ENCODE data around the gene NDUFA11. TPM values are rescaled to one million over a fixed set of nuclear protein-coding genes. Genes with fewer than 3 reads are reported as not detected.
"Not testable (repeated sequence)": the region's sequence is repeated elsewhere in the genome, so short reads cannot be mapped to it uniquely, and the experiment has no call there.

Gene NDUFA11
- total RNA-seq, 1 donor from 2014 or later = 366 TPM

DNA sequence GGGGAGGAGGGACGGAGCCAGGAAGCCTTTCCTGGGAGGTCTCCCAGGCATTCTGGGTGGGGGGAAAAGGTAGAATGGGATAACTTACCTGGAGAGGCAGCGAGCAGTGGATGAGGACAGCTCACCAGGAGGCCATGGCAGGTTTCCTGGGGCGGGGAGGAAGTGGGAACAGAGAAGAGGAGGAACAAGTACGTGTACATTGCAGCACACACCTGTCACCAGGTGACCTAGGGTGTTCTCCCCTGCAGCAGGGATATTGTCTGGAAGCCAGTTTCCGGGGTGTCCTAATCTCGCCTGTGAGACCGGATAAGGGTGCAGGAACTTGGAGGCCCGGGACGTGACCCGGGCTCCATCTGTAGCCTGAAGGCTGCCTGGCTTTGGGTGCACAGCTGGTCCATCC is 52.3 kb downstream of the NDUFA11 start, which contains the start of gene FUT3:
Gene FUT3, minus strand, starts transcription at position 148 of the 400 bp plus-strand sequence.
- DNase-seq = no peak

GRCh38 chr19:5850743-5851293 is 52.8 kb downstream of the NDUFA11 start:
- no peak for DNase-seq

- DNase-seq = no peak
Measured at GRCh38 chr19:5850189-5850588, 53.4 kb downstream of the NDUFA11 start.

DNA sequence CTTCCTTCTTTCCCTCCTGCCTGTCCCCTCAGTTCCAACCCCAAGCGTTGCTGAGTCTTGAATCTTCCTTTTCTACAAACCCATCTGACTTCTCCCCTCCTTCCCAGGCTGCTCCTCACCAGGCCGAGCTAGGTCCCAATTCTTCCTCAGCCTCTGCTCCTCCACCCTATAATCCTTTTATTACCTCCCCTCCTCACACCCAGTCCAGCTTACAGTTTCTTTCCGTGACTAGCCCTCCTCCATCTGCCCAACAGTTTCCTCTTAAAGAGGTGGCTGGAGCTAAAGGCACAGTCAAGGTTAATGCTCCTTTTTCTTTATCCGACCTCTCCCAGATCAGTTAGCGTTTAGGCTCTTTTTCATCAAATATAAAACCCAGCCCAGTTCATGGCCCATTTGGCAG is 55.0 kb downstream of the NDUFA11 start:
- not testable (repeated sequence) for DNase-seq

- DNase-seq = not testable (repeated sequence)
Measured at GRCh38 chr19:5847846-5848245, 55.7 kb downstream of the NDUFA11 start.

Other genes starting within 250 kb of the NDUFA11 start
- 13.4 and 22.3 TPM in 2 replicates for gene MICOS13, start 223.3 kb downstream of the NDUFA11 start, total RNA-seq
- gene HSD11B1L, start 222.8 kb downstream of the NDUFA11 start, total RNA-seq = 7.4 and 9.7 TPM in 2 replicates
- gene RPL36, start 213.5 kb downstream of the NDUFA11 start, total RNA-seq = 379 and 554 TPM in 2 replicates
- 73.7 and 89.9 TPM in 2 replicates for gene LONP1, start 183.6 kb downstream of the NDUFA11 start, total RNA-seq
- not detected in 2 replicates for gene CATSPERD, start 183.2 kb downstream of the NDUFA11 start, total RNA-seq
- 0.51 TPM in 2 replicates for gene PRR22, start 119.0 kb downstream of the NDUFA11 start, total RNA-seq
- gene DUS3L, start 112.6 kb downstream of the NDUFA11 start, total RNA-seq = 21.8 and 38.9 TPM in 2 replicates
- gene NRTN, start 98.7 kb downstream of the NDUFA11 start, total RNA-seq = 0.42 and 0.85 TPM in 2 replicates
- not detected in 2 replicates for gene FUT6, start 64.1 kb downstream of the NDUFA11 start, total RNA-seq
- gene FUT3, start 52.3 kb downstream of the NDUFA11 start, total RNA-seq = not detected in 2 replicates
- gene FUT5, start 33.2 kb downstream of the NDUFA11 start, total RNA-seq = not detected in 2 replicates
- 6.0 and 8.5 TPM in 2 replicates for gene VMAC, start 1.1 kb upstream of the NDUFA11 start, total RNA-seq
- 2.6 and 3.7 TPM in 2 replicates for gene CAPS, start 10.5 kb upstream of the NDUFA11 start, total RNA-seq
- gene RANBP3, start 74.3 kb upstream of the NDUFA11 start, total RNA-seq = 39.0 and 51.2 TPM in 2 replicates
- 4.4 and 5.0 TPM in 2 replicates for gene RFX2, start 206.7 kb upstream of the NDUFA11 start, total RNA-seq
- gene ACSBG2, start 231.9 kb upstream of the NDUFA11 start, total RNA-seq = not detected in 2 replicates